Cardiac muscle cell (in vitro differentiated cells and primary cell): ENCODE results near the gene C1QTNF3. TPM values are rescaled to one million over a fixed set of nuclear protein-coding genes. Genes with fewer than 3 reads are reported as not detected.
"Not testable (repeated sequence)": the region's sequence is repeated elsewhere in the genome, so short reads cannot be mapped to it uniquely, and the experiment has no call there.

Experiments used
- DNase-seq, 2 donors: peaks; one replicate each; pipeline versions ENCODE4 v3.0.0 to v3.0.0-alpha.2; 2010 to 2017; ENCODE audit warnings: low read depth in 1 of 2, low spot score in 1 of 2
- H3K27ac ChIP-seq: fragments of 200-600 bp; sonication (generic); 2 replicates; pipeline ENCODE4 v1.5.1; 2016
- H3K27me3 ChIP-seq: fragments of 200-600 bp; sonication (generic); 2 replicates; pipeline ENCODE4 v1.6.0; 2016; ENCODE audit warnings: control low read depth
- H3K36me3 ChIP-seq: fragments of 200-600 bp; sonication (generic); 2 replicates; pipeline ENCODE4 v1.5.1; 2016; ENCODE audit warnings: control low read depth
- H3K4me1 ChIP-seq: fragments of 200-600 bp; sonication (generic); 2 replicates; pipeline ENCODE4 v1.8.1; 2017; ENCODE audit warnings: low read depth, mild to moderate bottlenecking, mixed run types
- H3K4me3 ChIP-seq: fragments of 200-600 bp; sonication (generic); 2 replicates; pipeline ENCODE4 v1.5.1; 2016; ENCODE audit warnings: mild to moderate bottlenecking
- H3K9me3 ChIP-seq: fragments of 200-600 bp; sonication (generic); 2 replicates; pipeline ENCODE4 v1.5.1; 2017; ENCODE audit warnings: low read depth, mild to moderate bottlenecking, control low read depth
- CTCF ChIP-seq: IDR thresholded peaks from 2 replicates; pipeline ENCODE4 v1.5.1; 2012; ENCODE audit warnings: low read depth, mild to moderate bottlenecking, low read length
- polyA plus RNA-seq: library from polyadenylated mRNA; unstranded; fragments of >200 nt; fragmentation: Nextera tagmentation; extraction: Ambion mirVana; gene quantifications from 2 replicates; pipeline ENCODE4 v1.2.1, GENCODE V29; 2016
- total RNA-seq: library from RNA; depleted of rRNA; stranded (reverse); fragments of >200 nt; gene quantifications from 2 replicates; pipeline ENCODE4 v1.2.3, GENCODE V29; 2016

Gene C1QTNF3
- total RNA-seq (3.7 and 4.6 TPM in 2 replicates), polyA plus RNA-seq (0.91 and 3.2 TPM in 2 replicates)

GRCh38 chr5:34043099-34043876 is at the start of gene C1QTNF3:
TSS of gene C1QTNF3 (minus strand) at chr5:34043213. CDS start at chr5:34043125, 88 bp downstream.
- Histone ChIP-seq H3K4me3 (no peak within 1 kb of the TSS), H3K4me1 (no peaks in the 10 kb centered on the region), H3K36me3 (no peaks in the 10 kb centered on the region), H3K27ac (no peak within 1 kb of the TSS), H3K27me3 (no peaks in the 10 kb centered on the region), H3K9me3 (no peaks in the 10 kb centered on the region)
- DNase-seq = peak in 1 of 2 donors; percentile 8
- TF ChIP-seq CTCF = no peak

GRCh38 chr5:34091039-34091438 is 48.0 kb upstream of the C1QTNF3 start:
- not testable (repeated sequence) for H3K4me1 ChIP-seq, H3K27ac ChIP-seq, H3K27me3 ChIP-seq, H3K4me3 ChIP-seq, H3K9me3 ChIP-seq, H3K36me3 ChIP-seq, DNase-seq

GRCh38 chr5:34089802-34090201 is 46.8 kb upstream of the C1QTNF3 start:
- not testable (repeated sequence) for DNase-seq, H3K4me1 ChIP-seq, H3K27me3 ChIP-seq, H3K9me3 ChIP-seq, H3K36me3 ChIP-seq, H3K27ac ChIP-seq, H3K4me3 ChIP-seq

GRCh38 chr5:34087728-34088127 is 44.7 kb upstream of the C1QTNF3 start:
- H3K27ac ChIP-seq, H3K4me1 ChIP-seq, H3K4me3 ChIP-seq, DNase-seq, H3K27me3 ChIP-seq, H3K36me3 ChIP-seq, H3K9me3 ChIP-seq: not testable (repeated sequence)

- H3K4me3 ChIP-seq, H3K36me3 ChIP-seq, DNase-seq, H3K27ac ChIP-seq, H3K9me3 ChIP-seq, H3K27me3 ChIP-seq: not testable (repeated sequence)
- H3K4me1 ChIP-seq = peaks cover 13% of the 10 kb centered on the region
Measured at GRCh38 chr5:34083898-34084297, 40.9 kb upstream of the C1QTNF3 start.

GRCh38 chr5:34079505-34079904 is 36.5 kb upstream of the C1QTNF3 start:
- H3K9me3 ChIP-seq, H3K4me3 ChIP-seq, H3K36me3 ChIP-seq, H3K27ac ChIP-seq, H3K27me3 ChIP-seq, DNase-seq: not testable (repeated sequence)
- peaks cover 24% of the 10 kb centered on the region for H3K4me1 ChIP-seq

- DNase-seq, H3K4me3 ChIP-seq, H3K9me3 ChIP-seq, H3K36me3 ChIP-seq, H3K27me3 ChIP-seq: not testable (repeated sequence)
- peaks cover 24% of the 10 kb centered on the region for H3K4me1 ChIP-seq
- peak overlapping the region; percentile 73 for H3K27ac ChIP-seq
Measured at GRCh38 chr5:34077636-34078035, 34.6 kb upstream of the C1QTNF3 start.

GRCh38 chr5:34076719-34077364 is 33.8 kb upstream of the C1QTNF3 start:
- Histone ChIP-seq H3K4me1 (peaks cover 19% of the 10 kb centered on the region), H3K27ac (peak overlapping the region; percentile 70)
- DNase-seq = peak in 1 of 2 donors; percentile 15
- not testable (repeated sequence) for H3K27me3 ChIP-seq, H3K36me3 ChIP-seq, H3K4me3 ChIP-seq, H3K9me3 ChIP-seq

GRCh38 chr5:34074472-34074871 is 31.5 kb upstream of the C1QTNF3 start:
- H3K36me3 ChIP-seq, H3K4me3 ChIP-seq, H3K9me3 ChIP-seq, DNase-seq, H3K27ac ChIP-seq, H3K27me3 ChIP-seq: not testable (repeated sequence)
- peaks cover 11% of the 10 kb centered on the region for H3K4me1 ChIP-seq

GRCh38 chr5:34074071-34074470 is 31.1 kb upstream of the C1QTNF3 start:
- not testable (repeated sequence) for H3K4me3 ChIP-seq, H3K9me3 ChIP-seq, DNase-seq, H3K36me3 ChIP-seq, H3K27ac ChIP-seq, H3K27me3 ChIP-seq
- peaks cover 11% of the 10 kb centered on the region for H3K4me1 ChIP-seq

GRCh38 chr5:34070626-34071025 is 27.6 kb upstream of the C1QTNF3 start:
- H3K4me1 ChIP-seq, H3K27ac ChIP-seq, DNase-seq, H3K4me3 ChIP-seq, H3K9me3 ChIP-seq, H3K36me3 ChIP-seq, H3K27me3 ChIP-seq: not testable (repeated sequence)
